Keratinocyte (primary cell): Measurements from ENCODE around the gene ATP1A3. TPM values are rescaled to one million over a fixed set of nuclear protein-coding genes. Genes with fewer than 3 reads are reported as not detected.

Source experiments
- DNase-seq: peaks from one replicate; pipeline ENCODE4 v3.0.0-alpha.2; 2011; ENCODE audit warnings: low read depth, missing footprints, low spot score
- FAIRE-seq: peaks from 2 replicates; lab custom pipeline; 2011; peaks lifted over from hg19 to GRCh38; lab: Jason Lieb, UNC
- H2AFZ ChIP-seq: 2 replicates; pipeline ENCODE4 v1.6.0; 2012; ENCODE audit warnings: low read length, control low read depth, inconsistent platforms; ENCODE audit not compliant: control insufficient read depth
- H3K27ac ChIP-seq: 2 replicates; pipeline ENCODE4 v1.5.1; 2011; ENCODE audit warnings: low read length; ENCODE audit not compliant: control insufficient read depth, insufficient read depth
- H3K27me3 ChIP-seq: 3 replicates; pipeline ENCODE4 v1.6.0; 2011; ENCODE audit warnings: low read length; ENCODE audit not compliant: control insufficient read depth, insufficient read depth; ENCODE audit errors: extremely low read depth
- H3K36me3 ChIP-seq, 2 experiments: 2 replicates in 1 of 2; 3 replicates in 1 of 2; pipeline ENCODE4 v1.5.1; 2011; ENCODE audit warnings: low read length in 2 of 2, mild to moderate bottlenecking in 1 of 2; ENCODE audit not compliant: control insufficient read depth in 2 of 2, insufficient read depth in 2 of 2; ENCODE audit errors: extremely low read depth in 1 of 2
- H3K4me1 ChIP-seq: 3 replicates; pipeline ENCODE4 v1.5.1; 2011; ENCODE audit warnings: low read length; ENCODE audit not compliant: control insufficient read depth, insufficient read depth; ENCODE audit errors: extremely low read depth
- H3K4me2 ChIP-seq: 3 replicates; pipeline ENCODE4 v1.6.0; 2011; ENCODE audit warnings: low read depth, low read length; ENCODE audit not compliant: control insufficient read depth, insufficient read depth; ENCODE audit errors: extremely low read depth
- H3K4me3 ChIP-seq, 3 experiments: fragments of 200-600 bp in 1 of 3; sonication (generic) in 1 of 3; 2 replicates in 2 of 3; 3 replicates in 1 of 3; pipeline ENCODE4 v1.5.1; 2011 to 2016; ENCODE audit warnings: low read length in 3 of 3, mild to moderate bottlenecking in 3 of 3, control low read depth in 2 of 3, inconsistent platforms in 1 of 3, low read depth in 1 of 3, mixed read lengths in 1 of 3, mixed run types in 1 of 3, moderate library complexity in 1 of 3; ENCODE audit not compliant: control insufficient read depth in 2 of 3, insufficient read depth in 2 of 3; ENCODE audit errors: extremely low read depth in 1 of 3
- H3K79me2 ChIP-seq: 2 replicates; pipeline ENCODE4 v1.6.0; 2012; ENCODE audit warnings: low read length; ENCODE audit not compliant: control insufficient read depth, insufficient read depth
- H3K9ac ChIP-seq: 3 replicates; pipeline ENCODE4 v1.6.0; 2011; ENCODE audit warnings: low read length; ENCODE audit not compliant: control insufficient read depth, insufficient read depth; ENCODE audit errors: extremely low read depth
- H3K9me1 ChIP-seq: 3 replicates; pipeline ENCODE4 v1.6.0; 2011; ENCODE audit warnings: low read length; ENCODE audit not compliant: control insufficient read depth, insufficient read depth; ENCODE audit errors: extremely low read depth
- H3K9me3 ChIP-seq: 2 replicates; pipeline ENCODE4 v1.5.1; 2012; ENCODE audit warnings: low read depth, low read length; ENCODE audit not compliant: control insufficient read depth
- H4K20me1 ChIP-seq: 3 replicates; pipeline ENCODE4 v1.6.0; 2011; ENCODE audit warnings: low read length; ENCODE audit not compliant: control insufficient read depth, insufficient read depth; ENCODE audit errors: extremely low read depth
- EZH2 ChIP-seq: IDR thresholded peaks from one replicate; pipeline ENCODE4 v1.6.1; 2012; ENCODE audit warnings: inconsistent platforms, mild to moderate bottlenecking, low read length, moderate library complexity
- dilution Hi-C: fragments of 300-500 bp; cut with MboI; formaldehyde crosslinking; loops from one replicate; pipeline ENCODE4 v1.7.0; 2020; ENCODE audit warnings: low sequenced_read_pairs; ENCODE audit not compliant: extremely low pct_ligation_motif_present
- polyA plus RNA-seq, 5 experiments: library from polyadenylated mRNA; depleted of rRNA in 3 of 5; stranded (reverse) in 3 of 5; stranded (forward) in 1 of 5; unstranded in 1 of 5; fragments of >200 nt; gene quantifications; 1 replicate in 1 of 5; 2 replicates in 3 of 5; 3 replicates in 1 of 5; pipeline versions ENCODE4 v1.2.1 to v1.2.3, GENCODE V29; 2011 to 2012; ENCODE audit warnings: missing spikeins in 2 of 5, low read depth in 1 of 5, low replicate concordance in 1 of 5
- TF ChIP-seq, protein P1 (sequence below), 3 experiments: IDR thresholded peaks in 1 of 3; conservative IDR thresholded peaks in 1 of 3; optimal IDR thresholded peaks in 1 of 3; 2 replicates in 2 of 3; 3 replicates in 1 of 3; pipeline versions ENCODE3 to v1.5.1; 2011; ENCODE audit warnings: low read length in 3 of 3, mild to moderate bottlenecking in 3 of 3, moderate library complexity in 2 of 3, control low read depth in 1 of 3, inconsistent platforms in 1 of 3; ENCODE audit not compliant: insufficient read depth in 2 of 3; ENCODE audit errors: extremely low read depth in 1 of 3

Gene ATP1A3
- polyA plus RNA-seq, 1 donor (not counting 4 experiments of a cell fraction or from before 2014, with no cell fraction given) = not detected

- FAIRE-seq = peak; percentile 82
- peak overlapping the region; percentile 88 for H3K4me2 ChIP-seq
- H3K27ac ChIP-seq = peak overlapping the region; percentile 47
Measured at GRCh38 chr19:41957838-41958366, 36.1 kb downstream of the ATP1A3 start.

DNA sequence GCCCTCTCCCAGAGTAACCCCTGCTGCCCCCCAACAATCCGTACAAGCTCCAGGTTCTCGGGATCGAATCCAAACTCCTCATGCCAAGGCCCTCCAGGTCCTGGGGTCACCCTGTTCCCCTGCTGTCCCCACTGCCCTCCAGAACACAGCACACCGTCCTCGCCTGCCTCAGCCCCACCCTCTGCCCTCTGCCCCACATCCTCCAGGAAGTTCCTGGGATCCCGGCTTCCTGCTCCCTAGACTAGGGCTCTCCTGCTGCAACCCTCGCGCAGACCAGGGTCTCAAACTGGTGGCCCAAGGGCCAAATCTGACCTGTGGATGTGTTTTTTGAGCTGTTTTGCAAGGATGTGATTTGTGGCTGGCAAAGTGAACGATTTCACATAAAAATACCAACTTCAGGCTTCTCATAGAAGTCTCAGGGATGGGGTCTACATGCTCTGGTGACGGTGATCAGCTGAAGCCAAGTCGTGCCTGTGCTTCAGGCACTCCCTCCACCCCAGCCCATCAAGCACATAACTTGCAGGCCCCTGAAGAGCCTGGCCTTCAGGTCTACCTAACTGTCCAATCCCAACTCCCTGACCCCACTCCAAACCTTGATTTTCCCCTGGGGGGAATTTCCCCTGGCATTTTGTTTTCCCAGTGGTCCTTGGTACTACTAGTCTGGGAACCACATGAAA, 36.7 kb downstream of the ATP1A3 start:
- H4K20me1 ChIP-seq = peaks cover 7% of the 10 kb centered on the region
- H3K4me2 ChIP-seq = peak overlapping the region; percentile 88
- dilution Hi-C loops = no loop called here
- H3K27ac ChIP-seq = no peak overlapping the region
- H3K79me2 ChIP-seq = no peaks in the 10 kb centered on the region
- TF ChIP-seq, protein P1, sequence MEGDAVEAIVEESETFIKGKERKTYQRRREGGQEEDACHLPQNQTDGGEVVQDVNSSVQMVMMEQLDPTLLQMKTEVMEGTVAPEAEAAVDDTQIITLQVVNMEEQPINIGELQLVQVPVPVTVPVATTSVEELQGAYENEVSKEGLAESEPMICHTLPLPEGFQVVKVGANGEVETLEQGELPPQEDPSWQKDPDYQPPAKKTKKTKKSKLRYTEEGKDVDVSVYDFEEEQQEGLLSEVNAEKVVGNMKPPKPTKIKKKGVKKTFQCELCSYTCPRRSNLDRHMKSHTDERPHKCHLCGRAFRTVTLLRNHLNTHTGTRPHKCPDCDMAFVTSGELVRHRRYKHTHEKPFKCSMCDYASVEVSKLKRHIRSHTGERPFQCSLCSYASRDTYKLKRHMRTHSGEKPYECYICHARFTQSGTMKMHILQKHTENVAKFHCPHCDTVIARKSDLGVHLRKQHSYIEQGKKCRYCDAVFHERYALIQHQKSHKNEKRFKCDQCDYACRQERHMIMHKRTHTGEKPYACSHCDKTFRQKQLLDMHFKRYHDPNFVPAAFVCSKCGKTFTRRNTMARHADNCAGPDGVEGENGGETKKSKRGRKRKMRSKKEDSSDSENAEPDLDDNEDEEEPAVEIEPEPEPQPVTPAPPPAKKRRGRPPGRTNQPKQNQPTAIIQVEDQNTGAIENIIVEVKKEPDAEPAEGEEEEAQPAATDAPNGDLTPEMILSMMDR (optimal IDR thresholded peaks at IDR 0.05 in 1 of 3, IDR thresholded peaks at IDR 0.05 in 1 of 3, conservative IDR thresholded peaks at IDR 0.05 in 1 of 3; ENCODE audit: extremely low read depth in 1 of 3, insufficient read depth in 2 of 3, low read length in 3 of 3) = no peak
- no peak for TF ChIP-seq EZH2
- FAIRE-seq = no peak
- no peak for DNase-seq
- no peaks in the 10 kb centered on the region for H3K9me3 ChIP-seq
- H3K36me3 ChIP-seq = peaks cover 0 to 9% of the 10 kb centered on the region in 2 experiments
- H3K9ac ChIP-seq = peak overlapping the region; percentile 22
- no peaks in the 10 kb centered on the region for H3K27me3 ChIP-seq
- peaks cover 14% of the 10 kb centered on the region for H3K4me1 ChIP-seq
- no peak overlapping the region for H2AFZ ChIP-seq
- H3K4me3 ChIP-seq = no peak overlapping the region
- no peaks in the 10 kb centered on the region for H3K9me1 ChIP-seq

More at GRCh38 chr19:41957838-41958366, 36.1 kb downstream of the ATP1A3 start:
- no peaks in the 10 kb centered on the region for H3K27me3 ChIP-seq
- no peaks in the 10 kb centered on the region for H3K9me1 ChIP-seq
- dilution Hi-C loops = no loop called here
- H3K9ac ChIP-seq = peak overlapping the region; percentile 95
- no peaks in the 10 kb centered on the region for H3K9me3 ChIP-seq
- TF ChIP-seq EZH2 = no peak
- TF ChIP-seq, protein P1 (optimal IDR thresholded peaks at IDR 0.05 in 1 of 3, IDR thresholded peaks at IDR 0.05 in 1 of 3, conservative IDR thresholded peaks at IDR 0.05 in 1 of 3; ENCODE audit: extremely low read depth in 1 of 3, insufficient read depth in 2 of 3, low read length in 3 of 3) = peak; percentile 86 to 98 (median 93)
- H3K36me3 ChIP-seq = peaks cover 0 to 9% of the 10 kb centered on the region in 2 experiments
- peaks cover 14% of the 10 kb centered on the region for H3K4me1 ChIP-seq
- no peak overlapping the region for H2AFZ ChIP-seq
- peaks cover 7% of the 10 kb centered on the region for H4K20me1 ChIP-seq
- H3K79me2 ChIP-seq = no peaks in the 10 kb centered on the region
- H3K4me3 ChIP-seq = peak overlapping the region; percentile 82 to 95 (median 93)
- peak; percentile 63 for DNase-seq
